Cardiac muscle cell (in vitro differentiated cells and primary cell): Measurements from ENCODE around the gene PAPOLA. TPM values are rescaled to one million over a fixed set of nuclear protein-coding genes. Genes with fewer than 3 reads are reported as not detected.
A peak's percentile ranks its signal among the peaks of the same experiment; 100 is the strongest.

Source experiments
- DNase-seq, 2 donors: peaks; one replicate each; pipeline versions ENCODE4 v3.0.0 to v3.0.0-alpha.2; 2010 to 2017; ENCODE audit warnings: low read depth in 1 of 2, low spot score in 1 of 2
- H3K27ac ChIP-seq: fragments of 200-600 bp; sonication (generic); 2 replicates; pipeline ENCODE4 v1.5.1; 2016
- H3K27me3 ChIP-seq: fragments of 200-600 bp; sonication (generic); 2 replicates; pipeline ENCODE4 v1.6.0; 2016; ENCODE audit warnings: control low read depth
- H3K36me3 ChIP-seq: fragments of 200-600 bp; sonication (generic); 2 replicates; pipeline ENCODE4 v1.5.1; 2016; ENCODE audit warnings: control low read depth
- H3K4me1 ChIP-seq: fragments of 200-600 bp; sonication (generic); 2 replicates; pipeline ENCODE4 v1.8.1; 2017; ENCODE audit warnings: low read depth, mild to moderate bottlenecking, mixed run types
- H3K4me3 ChIP-seq: fragments of 200-600 bp; sonication (generic); 2 replicates; pipeline ENCODE4 v1.5.1; 2016; ENCODE audit warnings: mild to moderate bottlenecking
- H3K9me3 ChIP-seq: fragments of 200-600 bp; sonication (generic); 2 replicates; pipeline ENCODE4 v1.5.1; 2017; ENCODE audit warnings: low read depth, mild to moderate bottlenecking, control low read depth
- polyA plus RNA-seq: library from polyadenylated mRNA; unstranded; fragments of >200 nt; fragmentation: Nextera tagmentation; extraction: Ambion mirVana; gene quantifications from 2 replicates; pipeline ENCODE4 v1.2.1, GENCODE V29; 2016
- total RNA-seq: library from RNA; depleted of rRNA; stranded (reverse); fragments of >200 nt; gene quantifications from 2 replicates; pipeline ENCODE4 v1.2.3, GENCODE V29; 2016
- TF ChIP-seq, protein P1 (sequence below): IDR thresholded peaks from 2 replicates; pipeline ENCODE4 v1.5.1; 2012; ENCODE audit warnings: low read depth, mild to moderate bottlenecking, low read length

The PAPOLA gene
- total and polyA plus RNA-seq, 2 experiments from 2014 or later, result 54.9 to 97.7 TPM

DNA sequence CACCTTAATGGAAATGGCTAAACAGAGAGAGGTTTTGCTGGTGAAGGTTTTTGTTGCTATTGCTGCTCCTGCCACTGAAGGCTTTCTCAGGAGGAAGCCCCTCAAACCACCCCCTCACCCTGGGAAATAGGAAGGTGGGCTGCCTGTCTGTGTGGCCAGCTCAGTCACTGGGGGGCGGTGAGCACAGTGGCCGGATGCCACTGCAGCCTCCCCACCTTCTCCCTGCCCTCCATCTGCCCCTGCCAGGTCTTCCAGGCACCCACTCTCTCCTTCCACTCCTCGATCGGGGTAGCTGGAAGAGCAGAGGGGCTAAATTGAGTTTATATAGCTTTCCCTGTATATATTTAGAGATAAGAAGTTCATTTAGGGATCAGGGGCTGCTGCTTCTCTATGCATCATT lies 80.8 kb downstream of the PAPOLA start:
- no peaks in the 10 kb centered on the region for H3K27me3 ChIP-seq
- H3K4me1 ChIP-seq, result no peaks in the 10 kb centered on the region
- TF ChIP-seq, protein P1, sequence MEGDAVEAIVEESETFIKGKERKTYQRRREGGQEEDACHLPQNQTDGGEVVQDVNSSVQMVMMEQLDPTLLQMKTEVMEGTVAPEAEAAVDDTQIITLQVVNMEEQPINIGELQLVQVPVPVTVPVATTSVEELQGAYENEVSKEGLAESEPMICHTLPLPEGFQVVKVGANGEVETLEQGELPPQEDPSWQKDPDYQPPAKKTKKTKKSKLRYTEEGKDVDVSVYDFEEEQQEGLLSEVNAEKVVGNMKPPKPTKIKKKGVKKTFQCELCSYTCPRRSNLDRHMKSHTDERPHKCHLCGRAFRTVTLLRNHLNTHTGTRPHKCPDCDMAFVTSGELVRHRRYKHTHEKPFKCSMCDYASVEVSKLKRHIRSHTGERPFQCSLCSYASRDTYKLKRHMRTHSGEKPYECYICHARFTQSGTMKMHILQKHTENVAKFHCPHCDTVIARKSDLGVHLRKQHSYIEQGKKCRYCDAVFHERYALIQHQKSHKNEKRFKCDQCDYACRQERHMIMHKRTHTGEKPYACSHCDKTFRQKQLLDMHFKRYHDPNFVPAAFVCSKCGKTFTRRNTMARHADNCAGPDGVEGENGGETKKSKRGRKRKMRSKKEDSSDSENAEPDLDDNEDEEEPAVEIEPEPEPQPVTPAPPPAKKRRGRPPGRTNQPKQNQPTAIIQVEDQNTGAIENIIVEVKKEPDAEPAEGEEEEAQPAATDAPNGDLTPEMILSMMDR, result no peak
- DNase-seq, result no peak
- H3K36me3 ChIP-seq, result no peaks in the 10 kb centered on the region
- no peaks in the 10 kb centered on the region for H3K9me3 ChIP-seq
- no peak overlapping the region for H3K27ac ChIP-seq
- no peak overlapping the region for H3K4me3 ChIP-seq

DNA sequence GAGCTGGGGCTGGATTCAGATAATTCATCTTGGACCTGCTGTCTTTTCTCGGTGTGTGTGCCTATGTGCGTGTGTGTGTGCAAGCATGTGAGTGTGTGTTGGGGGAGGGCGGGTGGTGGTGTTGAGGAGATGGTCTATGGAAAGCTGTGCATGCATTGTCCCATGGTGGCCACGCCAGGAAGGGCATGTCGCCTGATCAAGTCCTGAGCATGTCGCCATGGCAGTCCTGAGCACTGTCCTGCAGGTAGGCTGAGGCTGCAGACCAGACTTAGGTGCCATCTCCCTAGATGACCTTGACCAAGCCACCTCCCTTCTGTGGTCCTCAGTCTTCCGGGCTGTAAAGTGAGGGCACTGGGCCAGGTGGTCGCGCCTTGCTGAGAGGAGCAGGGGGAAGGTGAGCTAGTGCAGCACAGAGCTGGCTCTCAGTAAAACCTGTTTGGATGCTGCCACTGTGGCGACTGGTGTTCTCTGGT lies 81.4 kb downstream of the PAPOLA start:
- DNase-seq, result no peak
- H3K9me3 ChIP-seq, result no peaks in the 10 kb centered on the region
- no peak overlapping the region for H3K4me3 ChIP-seq
- no peaks in the 10 kb centered on the region for H3K27me3 ChIP-seq
- H3K27ac ChIP-seq, result no peak overlapping the region
- H3K4me1 ChIP-seq, result no peaks in the 10 kb centered on the region
- no peaks in the 10 kb centered on the region for H3K36me3 ChIP-seq
- TF ChIP-seq, protein P1, result no peak

DNA sequence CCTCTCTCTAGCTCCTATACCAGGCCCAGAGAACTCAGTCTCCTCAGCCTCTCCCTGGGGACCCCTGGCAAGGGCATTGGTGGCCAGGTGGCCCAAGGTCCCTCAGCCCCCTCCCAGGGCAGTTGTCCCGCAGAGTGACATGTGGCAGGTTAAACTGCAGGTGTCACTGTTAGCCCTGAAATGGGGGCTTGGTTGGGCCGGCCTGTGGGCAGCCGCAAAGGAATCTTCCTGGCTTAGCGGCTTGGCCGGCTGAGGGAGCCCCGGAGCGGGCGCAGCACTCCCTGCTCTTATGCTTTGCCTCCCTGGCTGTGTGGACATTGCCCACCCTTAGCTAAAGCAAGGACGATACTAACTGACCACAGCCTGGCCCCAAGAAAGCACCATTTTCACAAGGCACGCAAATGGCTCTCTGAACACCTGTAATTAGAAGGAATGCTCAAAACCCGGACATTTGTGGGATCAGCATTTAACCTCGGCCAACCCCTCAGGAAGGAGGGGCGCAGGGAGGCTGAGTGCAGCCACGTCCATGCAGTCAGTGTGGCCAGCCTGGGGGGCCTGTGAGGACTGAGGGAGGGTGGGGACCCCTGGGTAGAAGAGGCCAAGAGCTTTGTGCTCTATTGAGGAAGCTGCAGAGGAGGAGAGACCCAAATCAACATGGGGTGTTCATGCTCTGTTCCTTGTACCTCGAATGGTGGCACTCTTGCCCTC lies 82.2 kb downstream of the PAPOLA start:
- no peaks in the 10 kb centered on the region for H3K36me3 ChIP-seq
- H3K4me1 ChIP-seq, result no peaks in the 10 kb centered on the region
- H3K9me3 ChIP-seq, result no peaks in the 10 kb centered on the region
- DNase-seq, result peak; percentile 27 to 89
- no peaks in the 10 kb centered on the region for H3K27me3 ChIP-seq
- H3K27ac ChIP-seq, result no peak overlapping the region
- no peak overlapping the region for H3K4me3 ChIP-seq
- TF ChIP-seq, protein P1, result peak; percentile 31

DNA sequence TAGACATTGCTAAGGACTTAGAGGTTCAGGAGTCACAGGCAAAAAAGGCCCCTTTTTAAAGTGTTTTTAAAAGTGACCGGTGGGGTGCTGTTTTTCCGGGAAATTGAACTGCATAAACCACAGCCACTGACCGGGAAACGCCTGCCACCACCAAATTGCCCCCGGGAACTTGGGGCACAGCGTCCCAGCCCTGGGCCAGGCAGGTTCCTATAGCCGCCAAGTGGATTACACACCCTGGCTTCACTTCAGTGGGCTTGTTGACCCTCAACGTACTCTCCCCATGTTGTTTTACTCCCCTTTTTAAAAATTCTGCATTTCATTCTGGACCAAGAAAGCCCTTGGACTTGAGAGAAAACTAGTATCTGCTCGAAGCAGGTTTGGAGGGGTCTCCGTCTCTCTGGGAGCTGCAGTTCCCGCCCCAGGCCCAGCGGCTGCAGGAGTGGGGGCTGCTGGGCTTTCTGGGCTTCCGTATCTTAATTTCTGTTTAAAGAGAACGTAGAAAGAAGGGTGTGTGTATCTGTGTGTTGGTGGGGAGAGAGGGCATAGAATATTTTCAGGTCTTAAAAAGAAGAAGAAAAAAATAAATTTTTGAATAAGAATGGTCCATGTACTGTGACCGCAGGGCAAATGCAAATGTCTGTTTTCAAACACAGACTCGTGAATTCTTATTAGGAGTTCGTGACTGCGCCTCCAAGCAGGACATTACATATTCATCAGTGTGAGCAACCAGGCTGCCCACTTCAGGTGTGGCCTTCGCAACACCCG lies 82.9 kb downstream of the PAPOLA start:
- no peaks in the 10 kb centered on the region for H3K27me3 ChIP-seq
- H3K36me3 ChIP-seq, result no peaks in the 10 kb centered on the region
- H3K4me3 ChIP-seq, result no peak overlapping the region
- no peaks in the 10 kb centered on the region for H3K9me3 ChIP-seq
- no peak for DNase-seq
- H3K4me1 ChIP-seq, result no peaks in the 10 kb centered on the region
- no peak overlapping the region for H3K27ac ChIP-seq
- TF ChIP-seq, protein P1, result no peak

DNA sequence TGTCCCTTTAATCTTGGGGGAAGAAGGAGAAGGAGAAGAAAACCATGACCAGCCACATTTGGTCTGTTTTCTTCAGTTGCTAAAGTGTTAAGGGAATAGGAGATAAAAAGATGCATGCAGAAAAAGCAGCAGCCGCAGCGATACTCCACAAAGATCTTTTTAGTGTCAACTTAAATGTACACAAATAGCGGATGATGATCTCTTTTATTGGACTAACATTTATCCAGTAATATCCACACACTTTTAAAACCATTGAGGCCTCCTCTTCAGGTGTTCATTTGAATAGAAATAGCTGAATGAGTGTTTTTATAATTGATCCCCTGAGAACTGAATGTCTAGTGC lies 83.5 kb downstream of the PAPOLA start:
- Histone ChIP-seq H3K9me3 (no peaks in the 10 kb centered on the region), H3K36me3 (no peaks in the 10 kb centered on the region), H3K27ac (no peak overlapping the region), H3K27me3 (no peaks in the 10 kb centered on the region), H3K4me3 (no peak overlapping the region), H3K4me1 (no peaks in the 10 kb centered on the region)
- TF ChIP-seq, protein P1, result no peak
- no peak for DNase-seq
